ENCODE results near the gene GPR156.
"Not testable (repeated sequence)": the region's sequence is repeated elsewhere in the genome, so short reads cannot be mapped to it uniquely, and the experiment has no call there.

The GPR156 gene

GRCh38 chr3:120170223-120170622 is 114.8 kb downstream of the GPR156 start:
- Mint-ChIP-seq H3K4me1 (no peaks in the 10 kb centered on the region), H3K36me3 (no peaks in the 10 kb centered on the region), H3K4me3 (no peak overlapping the region), H3K9me3 (no peaks in the 10 kb centered on the region), H3K27me3 (peaks cover 20% of the 10 kb centered on the region), H3K27ac (no peak overlapping the region)
- no peak for DNase-seq
- CTCF ChIA-PET, result no interaction called here

- Mint-ChIP-seq H3K4me3 (no peak overlapping the region), H3K4me1 (no peaks in the 10 kb centered on the region), H3K36me3 (no peaks in the 10 kb centered on the region), H3K27me3 (peaks cover 26% of the 10 kb centered on the region), H3K9me3 (no peaks in the 10 kb centered on the region), H3K27ac (no peak overlapping the region)
- DNase-seq, result no peak
- CTCF ChIA-PET, result interaction anchor here (1.4 kb wide), 1 partner anchor 23 kb away, joined by 4 read pairs; no protein-coding TSS in a partner anchor
These were observed 115.6 kb downstream of the GPR156 start for GRCh38 chr3:120169407-120169806.

- Mint-ChIP-seq H3K9me3 (no peaks in the 10 kb centered on the region), H3K36me3 (no peaks in the 10 kb centered on the region), H3K27me3 (peaks cover 29% of the 10 kb centered on the region), H3K27ac (no peak overlapping the region), H3K4me1 (no peaks in the 10 kb centered on the region), H3K4me3 (no peak overlapping the region)
- no peak for DNase-seq
- CTCF ChIA-PET, result interaction anchor here (1.4 kb wide), 1 partner anchor 22 kb away, joined by 4 read pairs; no protein-coding TSS in a partner anchor
These were observed 116.4 kb downstream of the GPR156 start for GRCh38 chr3:120168611-120169010.

- no peak for DNase-seq
- H3K4me1 Mint-ChIP-seq, result no peaks in the 10 kb centered on the region
- H3K36me3 Mint-ChIP-seq, result no peaks in the 10 kb centered on the region
- H3K27ac Mint-ChIP-seq, result no peak overlapping the region
- no peaks in the 10 kb centered on the region for H3K9me3 Mint-ChIP-seq
- peaks cover 32% of the 10 kb centered on the region for H3K27me3 Mint-ChIP-seq
- CTCF ChIA-PET, result interaction anchor here (1.4 kb wide), 1 partner anchor 21 kb away, joined by 4 read pairs; no protein-coding TSS in a partner anchor
- no peak overlapping the region for H3K4me3 Mint-ChIP-seq
These were observed 117.0 kb downstream of the GPR156 start for GRCh38 chr3:120168038-120168437.

- DNase-seq, result no peak
- Mint-ChIP-seq H3K27ac (no peak overlapping the region), H3K27me3 (peaks cover 36% of the 10 kb centered on the region), H3K9me3 (no peaks in the 10 kb centered on the region), H3K36me3 (no peaks in the 10 kb centered on the region), H3K4me1 (no peaks in the 10 kb centered on the region), H3K4me3 (no peak overlapping the region)
- CTCF ChIA-PET, result no interaction called here
These were observed 117.5 kb downstream of the GPR156 start for GRCh38 chr3:120167488-120167887.

- no peaks in the 10 kb centered on the region for H3K4me1 Mint-ChIP-seq
- no peaks in the 10 kb centered on the region for H3K36me3 Mint-ChIP-seq
- no peaks in the 10 kb centered on the region for H3K9me3 Mint-ChIP-seq
- H3K4me3 Mint-ChIP-seq, result no peak overlapping the region
- H3K27me3 Mint-ChIP-seq, result peaks cover 37% of the 10 kb centered on the region
- CTCF ChIA-PET, result no interaction called here
- DNase-seq, result no peak
- no peak overlapping the region for H3K27ac Mint-ChIP-seq
These were observed 121.2 kb downstream of the GPR156 start for GRCh38 chr3:120163816-120164215.

- no peaks in the 10 kb centered on the region for H3K9me3 Mint-ChIP-seq
- no peaks in the 10 kb centered on the region for H3K36me3 Mint-ChIP-seq
- no peak for DNase-seq
- no peaks in the 10 kb centered on the region for H3K4me1 Mint-ChIP-seq
- H3K27ac Mint-ChIP-seq, result no peak overlapping the region
- peaks cover 36% of the 10 kb centered on the region for H3K27me3 Mint-ChIP-seq
- H3K4me3 Mint-ChIP-seq, result no peak overlapping the region
- CTCF ChIA-PET, result no interaction called here
These were observed 122.0 kb downstream of the GPR156 start for GRCh38 chr3:120163026-120163425.

- Mint-ChIP-seq H3K27me3 (peaks cover 32% of the 10 kb centered on the region), H3K9me3 (no peaks in the 10 kb centered on the region), H3K4me3 (no peak overlapping the region), H3K27ac (no peak overlapping the region), H3K4me1 (no peaks in the 10 kb centered on the region), H3K36me3 (no peaks in the 10 kb centered on the region)
- CTCF ChIA-PET, result no interaction called here
- DNase-seq, result no peak
These were observed 122.6 kb downstream of the GPR156 start for GRCh38 chr3:120162400-120162799.

- H3K27ac Mint-ChIP-seq, result no peak overlapping the region
- peaks cover 30% of the 10 kb centered on the region for H3K27me3 Mint-ChIP-seq
- no peak overlapping the region for H3K4me3 Mint-ChIP-seq
- H3K36me3 Mint-ChIP-seq, result no peaks in the 10 kb centered on the region
- CTCF ChIA-PET, result no interaction called here
- no peaks in the 10 kb centered on the region for H3K9me3 Mint-ChIP-seq
- H3K4me1 Mint-ChIP-seq, result no peaks in the 10 kb centered on the region
- no peak for DNase-seq
These were observed 123.1 kb downstream of the GPR156 start for GRCh38 chr3:120161902-120162301.

GRCh38 chr3:120160050-120160449 is 125.0 kb downstream of the GPR156 start:
- H3K27me3 Mint-ChIP-seq, result peaks cover 25% of the 10 kb centered on the region
- no peaks in the 10 kb centered on the region for H3K4me1 Mint-ChIP-seq
- no peak overlapping the region for H3K4me3 Mint-ChIP-seq
- CTCF ChIA-PET, result interaction anchor here (1.0 kb wide), 1 partner anchor 13 kb away, joined by 4 read pairs; no protein-coding TSS in a partner anchor
- H3K36me3 Mint-ChIP-seq, result no peaks in the 10 kb centered on the region
- DNase-seq, result no peak
- H3K9me3 Mint-ChIP-seq, result peaks cover 10% of the 10 kb centered on the region
- H3K27ac Mint-ChIP-seq, result no peak overlapping the region

GRCh38 chr3:120157681-120158080 is 127.3 kb downstream of the GPR156 start:
- Mint-ChIP-seq H3K4me1 (no peaks in the 10 kb centered on the region), H3K9me3 (peaks cover 23% of the 10 kb centered on the region), H3K4me3 (no peak overlapping the region), H3K36me3 (no peaks in the 10 kb centered on the region), H3K27me3 (peaks cover 10% of the 10 kb centered on the region), H3K27ac (no peak overlapping the region)
- CTCF ChIA-PET, result no interaction called here
- DNase-seq, result no peak

- H3K27ac Mint-ChIP-seq, result no peak overlapping the region
- H3K4me3 Mint-ChIP-seq, result no peak overlapping the region
- no peaks in the 10 kb centered on the region for H3K4me1 Mint-ChIP-seq
- no peak for DNase-seq
- peaks cover 5% of the 10 kb centered on the region for H3K27me3 Mint-ChIP-seq
- peaks cover 23% of the 10 kb centered on the region for H3K9me3 Mint-ChIP-seq
- no peaks in the 10 kb centered on the region for H3K36me3 Mint-ChIP-seq
- CTCF ChIA-PET, result no interaction called here
These were observed 127.9 kb downstream of the GPR156 start for GRCh38 chr3:120157113-120157512.

- DNase-seq, result no peak
- H3K9me3 Mint-ChIP-seq, result peaks cover 23% of the 10 kb centered on the region
- H3K4me1 Mint-ChIP-seq, result no peaks in the 10 kb centered on the region
- CTCF ChIA-PET, result no interaction called here
- no peaks in the 10 kb centered on the region for H3K36me3 Mint-ChIP-seq
- H3K27me3 Mint-ChIP-seq, result peaks cover under 1% of the 10 kb centered on the region
- H3K27ac Mint-ChIP-seq, result no peak overlapping the region
- H3K4me3 Mint-ChIP-seq, result no peak overlapping the region
These were observed 128.3 kb downstream of the GPR156 start for GRCh38 chr3:120156699-120157098.

GRCh38 chr3:120155694-120156093 is 129.3 kb downstream of the GPR156 start:
- DNase-seq, H3K27me3 Mint-ChIP-seq, H3K4me3 Mint-ChIP-seq, CTCF ChIA-PET, H3K27ac Mint-ChIP-seq, H3K4me1 Mint-ChIP-seq, H3K36me3 Mint-ChIP-seq: not testable (repeated sequence)
- peaks cover 23% of the 10 kb centered on the region for H3K9me3 Mint-ChIP-seq

- Mint-ChIP-seq H3K4me3 (no peak overlapping the region), H3K9me3 (peaks cover 23% of the 10 kb centered on the region), H3K27me3 (no peaks in the 10 kb centered on the region), H3K4me1 (no peaks in the 10 kb centered on the region), H3K27ac (no peak overlapping the region), H3K36me3 (no peaks in the 10 kb centered on the region)
- DNase-seq, result no peak
- CTCF ChIA-PET, result no interaction called here
These were observed 129.9 kb downstream of the GPR156 start for GRCh38 chr3:120155108-120155507.

GRCh38 chr3:120153294-120153693 is 131.7 kb downstream of the GPR156 start:
- CTCF ChIA-PET, result no interaction called here
- Mint-ChIP-seq H3K4me3 (no peak overlapping the region), H3K36me3 (no peaks in the 10 kb centered on the region), H3K9me3 (peaks cover 23% of the 10 kb centered on the region), H3K27me3 (no peaks in the 10 kb centered on the region), H3K27ac (no peak overlapping the region), H3K4me1 (peaks cover 5% of the 10 kb centered on the region)
- no peak for DNase-seq

Data from activated naive CD4-positive, alpha-beta T cell treated with anti-CD3 and anti-CD28 coated beads, Interleukin-2, amount 10 ng/mL, durations not matched to agents 7 days and 5 days (primary cell).